GM11168 (cell line): ENCODE results near the gene JPH2.

Experiments used
- in situ Hi-C: fragments of 300-500 bp; cut with MboI; formaldehyde crosslinking; loops from one replicate; pipeline ENCODE4 v1.12.0; 2022; ENCODE audit warnings: low sequenced_read_pairs; ENCODE audit not compliant: unreplicated experiment

JPH2 gene

DNA sequence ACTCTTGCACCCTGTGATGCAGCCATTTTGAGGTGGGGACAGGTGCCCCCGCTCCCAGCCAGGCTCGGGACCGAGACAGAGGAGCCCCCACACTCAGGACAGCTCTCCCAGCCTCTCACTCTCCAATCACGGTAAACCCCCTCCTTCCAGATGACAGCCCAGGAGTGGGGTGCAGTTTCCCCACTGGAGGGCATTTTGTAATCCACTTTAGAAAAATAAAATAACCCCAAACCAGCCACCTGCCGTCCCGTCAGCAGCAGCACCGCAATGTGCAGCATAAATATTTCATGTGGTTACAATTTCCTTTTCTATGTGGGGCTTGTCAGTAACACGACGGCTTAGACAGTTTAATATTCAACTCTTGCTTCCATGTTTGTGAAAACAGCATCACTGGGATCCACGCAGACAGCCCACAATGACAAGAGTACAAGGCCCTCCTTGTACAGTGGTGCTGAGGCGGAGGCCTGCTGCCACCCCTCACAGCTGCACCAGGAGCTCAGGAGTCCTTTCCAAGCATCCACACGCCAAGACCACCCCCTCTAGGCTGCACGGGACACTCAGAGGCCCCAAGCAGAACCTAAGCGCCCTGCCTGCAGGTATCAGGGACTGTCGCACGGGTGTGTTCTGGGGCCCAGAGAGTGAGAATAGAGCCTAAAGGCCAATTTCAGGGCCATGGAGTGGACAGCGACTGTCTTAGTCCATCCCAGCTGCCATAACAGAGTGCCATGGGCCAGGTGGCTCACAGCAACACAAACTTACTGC lies 116.7 kb downstream of the JPH2 start:
- in situ Hi-C loops, result no loop called here

- in situ Hi-C loops, result no loop called here
Measured at GRCh38 chr20:44069203-44070011, 117.6 kb downstream of the JPH2 start.

GRCh38 chr20:44068316-44069201 lies 118.4 kb downstream of the JPH2 start:
- in situ Hi-C loops, result no loop called here

GRCh38 chr20:44067650-44068081 lies 119.3 kb downstream of the JPH2 start:
- in situ Hi-C loops, result no loop called here

GRCh38 chr20:44066645-44067606 lies 120.1 kb downstream of the JPH2 start:
- in situ Hi-C loops, result no loop called here

- in situ Hi-C loops, result no loop called here
Measured at GRCh38 chr20:44065401-44066340, 121.3 kb downstream of the JPH2 start.

DNA sequence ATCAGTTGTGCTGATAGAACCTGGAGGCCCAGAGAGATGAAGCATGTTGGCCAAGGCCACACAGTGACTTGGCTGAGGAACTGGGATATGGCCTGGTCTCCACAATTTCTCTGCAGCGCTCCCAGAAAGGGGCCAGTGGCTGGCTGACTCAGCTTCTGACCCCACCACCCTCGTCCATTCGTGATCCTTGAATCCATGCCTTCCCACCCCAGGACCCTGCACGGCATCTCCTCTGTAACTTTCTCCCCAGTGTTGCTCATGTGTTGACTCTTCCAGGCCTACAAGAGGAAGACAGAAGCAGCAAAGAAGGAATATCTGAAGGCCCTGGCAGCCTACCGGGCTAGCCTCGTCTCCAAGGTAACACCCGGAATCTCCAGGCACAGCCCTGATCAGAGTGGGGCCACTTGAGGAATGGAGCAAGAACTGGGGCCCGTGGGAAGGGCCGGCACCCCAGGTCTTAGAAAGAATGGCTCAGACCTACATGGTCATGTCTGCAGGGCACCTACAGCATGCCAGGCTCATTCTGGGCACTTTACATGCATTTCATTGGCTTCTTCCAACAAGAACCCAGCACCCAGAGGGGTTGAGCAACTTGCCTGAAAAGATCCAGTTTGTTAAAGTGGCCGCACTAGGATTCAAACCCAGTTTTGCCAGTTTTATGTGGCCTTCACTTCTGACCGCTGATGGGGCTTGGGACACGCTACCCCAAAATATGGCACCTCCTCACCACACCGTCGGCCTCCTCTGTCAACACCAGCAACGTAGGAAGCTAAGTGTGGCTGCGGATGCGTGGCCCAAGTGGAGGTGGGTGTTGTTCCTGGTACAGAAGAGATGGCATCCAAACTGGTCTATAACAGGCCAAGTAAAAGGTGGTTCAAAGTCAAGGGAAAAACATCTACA lies 122.2 kb downstream of the JPH2 start:
- in situ Hi-C loops, result no loop called here
